GM19238 (cell line): ENCODE results near the gene FOXK1.
"Not testable (repeated sequence)": the region's sequence is repeated elsewhere in the genome, so short reads cannot be mapped to it uniquely, and the experiment has no call there.

Experiments used
- DNase-seq: peaks from one replicate; pipeline ENCODE4 v3.0.0; 2011; ENCODE audit warnings: low spot score; ENCODE audit not compliant: insufficient read length

The FOXK1 gene

DNA sequence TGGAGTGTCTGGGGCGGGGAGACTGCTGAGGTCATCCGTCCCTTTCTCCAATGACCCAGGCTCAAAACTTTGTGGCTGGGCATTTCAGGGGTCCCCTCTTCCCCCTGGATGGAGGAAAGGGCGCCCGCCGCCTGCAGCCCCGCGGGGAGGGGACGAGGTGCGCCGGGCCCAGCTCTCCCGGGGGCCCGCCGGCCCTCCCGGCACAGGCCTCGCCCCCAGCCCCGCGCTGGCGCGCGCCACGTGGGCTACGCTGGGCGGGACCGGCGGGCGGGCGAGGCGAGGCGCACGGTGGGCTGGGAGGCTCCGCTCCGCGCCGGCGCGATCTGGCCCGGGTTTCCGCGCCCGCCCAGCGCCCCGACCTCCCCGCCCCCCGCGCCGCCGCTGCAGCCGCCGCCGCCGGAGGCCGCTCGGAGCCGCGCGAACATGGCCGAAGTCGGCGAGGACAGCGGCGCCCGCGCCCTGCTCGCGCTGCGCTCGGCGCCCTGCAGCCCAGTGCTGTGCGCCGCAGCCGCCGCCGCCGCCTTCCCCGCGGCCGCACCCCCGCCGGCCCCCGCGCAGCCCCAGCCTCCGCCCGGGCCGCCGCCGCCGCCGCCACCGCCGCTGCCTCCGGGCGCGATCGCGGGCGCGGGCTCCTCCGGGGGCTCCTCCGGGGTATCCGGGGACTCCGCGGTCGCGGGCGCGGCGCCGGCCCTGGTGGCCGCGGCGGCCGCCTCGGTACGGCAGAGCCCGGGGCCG lies at the start of gene FOXK1:
Gene FOXK1, plus strand, starts transcription at position 410 of the 735 bp plus-strand sequence. Its CDS starts 14 bp downstream, at position 424.
- DNase-seq = peak; percentile 78

GRCh38 chr7:4633012-4633411 lies 49.1 kb upstream of the FOXK1 start:
- no peak for DNase-seq

DNA sequence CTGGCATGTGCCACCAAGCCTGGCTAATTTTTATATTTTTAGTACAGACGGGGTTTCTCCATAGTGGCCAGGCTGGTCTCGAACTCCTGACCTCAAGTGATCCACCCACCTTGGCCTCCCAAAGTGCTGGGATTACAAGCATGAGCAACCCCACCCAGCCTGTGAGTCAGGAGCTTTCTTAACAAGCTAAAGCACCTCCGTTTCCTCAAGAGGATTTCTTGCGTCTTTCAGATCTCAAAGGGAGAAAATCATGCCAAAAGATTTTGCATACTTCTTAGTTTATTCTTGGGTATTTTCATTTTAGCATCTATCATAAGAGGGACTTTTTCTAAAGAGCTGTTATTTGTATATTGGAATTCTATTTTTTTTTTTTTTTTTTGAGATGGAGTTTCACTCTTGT lies 47.9 kb upstream of the FOXK1 start:
- DNase-seq = no peak

GRCh38 chr7:4638781-4639575 lies 43.1 kb upstream of the FOXK1 start:
- no peak for DNase-seq

- DNase-seq = no peak
Observed at GRCh38 chr7:4641091-4641666, 40.9 kb upstream of the FOXK1 start.

GRCh38 chr7:4641667-4642467 lies 40.2 kb upstream of the FOXK1 start:
- peak; percentile 91 for DNase-seq

- no peak for DNase-seq
Observed at GRCh38 chr7:4642468-4643203, 39.5 kb upstream of the FOXK1 start.

- DNase-seq = not testable (repeated sequence)
Observed at GRCh38 chr7:4643204-4643471, 39.0 kb upstream of the FOXK1 start.

GRCh38 chr7:4645246-4645645 lies 36.8 kb upstream of the FOXK1 start:
- DNase-seq = no peak

GRCh38 chr7:4648111-4648510 lies 34.0 kb upstream of the FOXK1 start:
- DNase-seq = no peak

- DNase-seq = no peak
Observed at GRCh38 chr7:4650433-4651047, 31.6 kb upstream of the FOXK1 start.

DNA sequence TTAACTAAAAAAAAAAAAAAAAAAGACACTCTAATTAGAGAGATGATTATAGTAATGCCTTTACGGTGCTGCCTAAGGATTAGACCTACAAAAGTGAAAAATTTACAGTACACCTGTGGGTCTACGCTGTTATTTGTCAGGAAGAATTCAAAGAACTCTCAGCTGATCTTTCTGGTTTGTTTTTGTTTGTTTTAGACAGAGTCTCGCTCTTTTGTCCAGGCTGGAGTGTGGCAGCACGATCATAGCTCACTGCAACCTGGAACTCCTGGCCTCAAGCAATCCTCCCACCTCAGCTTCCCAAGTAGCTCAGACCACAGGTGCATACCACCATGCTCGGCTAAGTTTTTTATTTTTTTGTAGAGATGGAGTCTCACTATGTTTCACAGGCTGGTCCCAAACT lies 28.3 kb upstream of the FOXK1 start:
- DNase-seq = no peak

GRCh38 chr7:4655311-4655710 lies 26.8 kb upstream of the FOXK1 start:
- no peak for DNase-seq

DNA sequence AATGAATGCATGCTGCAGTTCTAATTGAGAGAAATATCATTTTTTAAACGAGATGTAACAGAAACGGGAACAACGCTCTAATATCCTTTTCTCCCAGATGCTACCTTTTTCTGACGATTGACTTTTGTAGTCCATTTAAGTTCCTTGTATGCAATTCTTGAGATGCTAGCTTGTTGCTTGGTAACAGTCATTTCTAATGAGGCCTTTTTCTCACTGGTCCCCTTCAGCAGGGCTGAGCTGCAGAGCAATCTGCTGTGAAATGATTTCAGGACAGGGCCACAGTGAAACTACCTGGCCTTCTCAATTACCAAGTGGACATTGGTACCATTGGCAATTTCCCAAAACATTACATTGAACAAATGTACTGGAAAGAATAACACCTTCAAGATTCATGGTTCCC lies 26.2 kb upstream of the FOXK1 start:
- no peak for DNase-seq

- no peak for DNase-seq
Observed at GRCh38 chr7:4657640-4658417, 24.3 kb upstream of the FOXK1 start.

- no peak for DNase-seq
Observed at GRCh38 chr7:4659551-4660286, 22.4 kb upstream of the FOXK1 start.

DNA sequence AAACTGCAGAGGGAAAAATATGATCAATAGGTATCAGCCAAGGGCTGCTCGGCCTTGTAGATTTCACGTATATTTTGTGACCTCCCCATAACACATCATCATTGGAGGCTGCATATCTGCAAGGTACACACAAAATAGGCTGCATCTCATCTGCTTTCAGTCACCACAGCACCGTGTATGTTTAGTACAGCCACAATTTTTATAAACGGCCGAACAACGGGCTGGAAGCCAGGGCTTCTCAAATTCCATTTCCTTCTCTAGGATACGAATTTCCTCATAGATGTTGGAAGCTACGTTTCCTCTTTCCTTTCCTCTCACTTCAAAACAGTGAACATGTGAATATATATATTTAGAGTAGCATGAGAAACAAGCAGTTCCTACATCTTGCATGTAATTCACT lies 20.2 kb upstream of the FOXK1 start:
- DNase-seq = no peak

DNA sequence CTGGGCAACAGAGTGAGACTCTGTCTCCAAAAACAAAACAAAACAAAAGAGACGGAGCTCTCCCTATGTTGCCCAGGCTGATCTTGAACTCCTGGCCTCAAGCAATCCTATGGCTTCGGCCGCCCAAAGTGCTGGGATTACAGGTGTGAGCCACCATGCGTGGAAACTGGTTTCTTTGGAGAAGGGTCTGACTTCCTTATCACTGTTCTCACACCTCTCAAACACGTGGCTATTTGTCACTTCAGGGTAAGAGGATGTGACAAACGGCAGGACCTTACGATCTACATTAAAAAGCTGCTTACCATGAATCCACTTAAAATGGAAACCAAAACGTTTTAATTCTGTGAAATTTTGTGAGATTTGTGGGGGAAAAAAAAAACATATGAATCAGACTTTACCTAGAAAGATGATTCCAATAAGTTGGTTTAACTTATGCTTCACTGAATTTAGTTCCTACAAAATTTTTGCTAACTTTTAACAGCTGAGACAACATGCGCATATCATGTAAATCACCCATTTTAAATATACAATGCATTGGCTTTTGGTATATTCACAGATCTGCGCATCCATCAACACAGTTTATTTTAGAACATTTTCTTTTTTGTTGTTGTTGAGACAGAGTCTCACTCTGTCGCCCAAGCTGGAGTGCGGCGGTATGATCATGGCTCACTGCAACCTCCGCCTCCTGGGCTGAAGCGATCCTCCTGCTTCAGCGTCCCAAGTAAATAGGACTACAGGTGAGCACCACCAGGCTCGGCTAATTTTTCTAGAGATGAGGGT lies 18.7 kb upstream of the FOXK1 start:
- DNase-seq = no peak
